SK-N-SH (cell line): ENCODE measurements around the gene STAC. TPM values are rescaled to one million over a fixed set of nuclear protein-coding genes. Genes with fewer than 3 reads are reported as not detected.

Experiments used
- CTCF ChIA-PET: fragments of 300-600, 350-600 bp; formaldehyde crosslinking; extraction: SDS; loops from one replicate; lab custom pipeline; 2021; lab: Yijun Ruan, JAX
- POLR2A ChIA-PET: fragments of 350-600 bp; sonication (Branson Sonifier 250); formaldehyde crosslinking; extraction: SDS; loops from one replicate; lab custom pipeline; 2020; ENCODE audit warnings: antibody characterized with exemption, inconsistent platforms; lab: Yijun Ruan, JAX
- DNase-seq: peaks from one replicate; pipeline ENCODE4 v3.0.0; 2012
- H2AFZ ChIP-seq: fragments of 200-600 bp; sonication (generic); 2 replicates; pipeline ENCODE4 v1.8.1; 2016; ENCODE audit warnings: antibody characterized with exemption, mild to moderate bottlenecking, low read depth
- H3F3A ChIP-seq: fragments of 200-600 bp; sonication (generic); replicated peaks from 2 replicates; pipeline ENCODE3; 2016; ENCODE audit warnings: antibody characterized with exemption, mild to moderate bottlenecking; ENCODE audit not compliant: insufficient read depth
- H3K27ac ChIP-seq, 2 experiments: fragments of 200-500 bp in 1 of 2; fragments of 200-600 bp in 1 of 2; sonication (Bioruptor generic) in 1 of 2; sonication (generic), shearing (Covaris generic) in 1 of 2; 2 replicates each; pipeline versions ENCODE4 v1.5.1 to v1.6.1; 2014 to 2016; ENCODE audit warnings: low read depth in 2 of 2, inconsistent platforms in 1 of 2, low read length in 1 of 2, mild to moderate bottlenecking in 1 of 2, mixed read lengths in 1 of 2
- H3K27me3 ChIP-seq: fragments of 200-600 bp; sonication (generic), shearing (Covaris generic); 2 replicates; pipeline ENCODE4 v1.6.1; 2016; ENCODE audit warnings: mixed run types; ENCODE audit not compliant: insufficient read depth
- H3K36me3 ChIP-seq, 2 experiments: fragments of 200-500 bp in 1 of 2; fragments of 200-600 bp in 1 of 2; sonication (Bioruptor generic) in 1 of 2; sonication (generic) in 1 of 2; replicated peaks in 1 of 2; 2 replicates each; pipeline versions ENCODE3 to v1.5.1; 2014 to 2016; ENCODE audit warnings: low read length in 1 of 2, mild to moderate bottlenecking in 1 of 2; ENCODE audit not compliant: insufficient read depth in 2 of 2, control insufficient read depth in 1 of 2
- H3K4me1 ChIP-seq, 2 experiments: fragments of 200-500 bp in 1 of 2; fragments of 200-600 bp in 1 of 2; sonication (Bioruptor generic) in 1 of 2; sonication (generic), shearing (Covaris generic) in 1 of 2; 2 replicates each; pipeline versions ENCODE4 v1.5.1 to v1.6.1; 2014 to 2016; ENCODE audit warnings: low read depth in 1 of 2, low read length in 1 of 2, mixed run types in 1 of 2; ENCODE audit not compliant: insufficient read depth in 2 of 2, control insufficient read depth in 1 of 2
- H3K4me2 ChIP-seq: fragments of 200-600 bp; sonication (generic), shearing (Covaris generic); 2 replicates; pipeline ENCODE4 v1.6.1; 2017; ENCODE audit warnings: mixed run types
- H3K4me3 ChIP-seq, 2 experiments: fragments of 200-500 bp in 1 of 2; fragments of 200-600 bp in 1 of 2; sonication (Bioruptor generic) in 1 of 2; sonication (generic), shearing (Covaris generic) in 1 of 2; 2 replicates each; pipeline versions ENCODE4 v1.5.1 to v1.8.1; 2014 to 2016; ENCODE audit warnings: low read depth in 2 of 2, inconsistent platforms in 1 of 2, low read length in 1 of 2, mild to moderate bottlenecking in 1 of 2, mixed read lengths in 1 of 2, moderate library complexity in 1 of 2
- H3K79me2 ChIP-seq: fragments of 200-600 bp; sonication (generic); 2 replicates; pipeline ENCODE4 v1.8.1; 2017; ENCODE audit warnings: mild to moderate bottlenecking; ENCODE audit not compliant: insufficient read depth
- H3K9ac ChIP-seq: fragments of 200-600 bp; sonication (generic); 2 replicates; pipeline ENCODE4 v1.6.1; 2017; ENCODE audit warnings: mixed run types
- H3K9me2 ChIP-seq: fragments of 200-600 bp; sonication (generic); 2 replicates; pipeline ENCODE4 v1.6.1; 2017; ENCODE audit warnings: mixed run types
- H3K9me3 ChIP-seq: fragments of 200-600 bp; sonication (generic); 2 replicates; pipeline ENCODE4 v1.6.1; 2017; ENCODE audit warnings: mixed run types, mild to moderate bottlenecking, moderate library complexity
- H4K20me1 ChIP-seq: fragments of 200-600 bp; sonication (generic); 2 replicates; pipeline ENCODE4 v1.6.1; 2017; ENCODE audit warnings: mild to moderate bottlenecking, mixed run types; ENCODE audit not compliant: insufficient read depth
- EP300 ChIP-seq, 2 experiments: IDR thresholded peaks; 2 replicates each; pipeline versions ENCODE4 v1.4.0 to v1.6.1; 2012; ENCODE audit warnings: borderline replicate concordance in 1 of 2, low read depth in 1 of 2, low read length in 1 of 2
- FOSL2 ChIP-seq: IDR thresholded peaks from 2 replicates; pipeline ENCODE4 v1.4.0; 2012; ENCODE audit warnings: low read depth, mild to moderate bottlenecking, moderate library complexity, borderline replicate concordance
- MEF2A ChIP-seq: IDR thresholded peaks from 2 replicates; pipeline ENCODE4 v1.4.0; 2012; ENCODE audit warnings: low read depth, borderline replicate concordance
- PBX3 ChIP-seq: IDR thresholded peaks from 2 replicates; pipeline ENCODE4; 2012
- RAD21 ChIP-seq: IDR thresholded peaks from 2 replicates; pipeline ENCODE4 v1.6.1; 2012; ENCODE audit warnings: mild to moderate bottlenecking, low read length
- RFX5 ChIP-seq: IDR thresholded peaks from 2 replicates; pipeline ENCODE4 v1.6.1; 2012; ENCODE audit warnings: mild to moderate bottlenecking, improper control_type of control experiment, low read length
- SIN3A ChIP-seq: IDR thresholded peaks from 2 replicates; pipeline ENCODE4 v1.6.1; 2012; ENCODE audit warnings: low read depth, mild to moderate bottlenecking, low read length, moderate library complexity, borderline replicate concordance
- SMC3 ChIP-seq: IDR thresholded peaks from 2 replicates; pipeline ENCODE4 v1.6.1; 2012; ENCODE audit warnings: low read depth, low read length, improper control_type of control experiment
- WGBS: methylation state at CpG from one replicate; pipeline ENCODE4 v1.1.6; 2017; ENCODE audit warnings: low lambda C conversion rate; 5-methylcytosine and 5-hydroxymethylcytosine counted together
- polyA plus RNA-seq, 3 experiments: library from polyadenylated mRNA; depleted of rRNA; stranded (reverse); fragments of >200 nt; gene quantifications; 2 replicates each; pipeline ENCODE4 v1.2.3, GENCODE V29; 2012

STAC gene
- polyA plus RNA-seq, 1 of the 3 experiments (the other 2 are of a cell fraction): 25.0 TPM

GRCh38 chr3:36433511-36433910 is 53.2 kb downstream of the STAC start:
- POLR2A ChIA-PET: no interaction called here
- H3K79me2 ChIP-seq: no peaks in the 10 kb centered on the region
- no peaks in the 10 kb centered on the region for H3F3A ChIP-seq
- no peak for TF ChIP-seq SMC3
- no peak for DNase-seq
- no peak overlapping the region for H3K27ac ChIP-seq
- CTCF ChIA-PET: no interaction called here
- H3K27me3 ChIP-seq: no peaks in the 10 kb centered on the region
- no peaks in the 10 kb centered on the region for H3K9me3 ChIP-seq
- no peaks in the 10 kb centered on the region for H3K9me2 ChIP-seq
- H3K36me3 ChIP-seq: peaks cover 0 to 16% of the 10 kb centered on the region in 2 experiments
- H3K4me2 ChIP-seq: no peak overlapping the region
- no peak overlapping the region for H3K4me3 ChIP-seq
- peaks cover 0 to 14% of the 10 kb centered on the region in 2 experiments; a peak in 2 of 4 replicates for H3K4me1 ChIP-seq
- peaks cover 3% of the 10 kb centered on the region; the same call in 1 of the 2 replicates for H4K20me1 ChIP-seq
- no peak overlapping the region for H2AFZ ChIP-seq
- no peak overlapping the region for H3K9ac ChIP-seq

GRCh38 chr3:36434687-36435426 is 54.6 kb downstream of the STAC start:
- Histone ChIP-seq H2AFZ (no peak overlapping the region), H3K4me3 (no peak overlapping the region), H3K9ac (no peak overlapping the region), H3K27ac (peak overlapping the region in 1 of 2 experiments; percentile 64; a peak in 2 of 4 replicates), H3K9me2 (no peaks in the 10 kb centered on the region), H3K27me3 (no peaks in the 10 kb centered on the region), H3K36me3 (peaks cover 0 to 14% of the 10 kb centered on the region in 2 experiments), H3K4me2 (no peak overlapping the region), H3K9me3 (no peaks in the 10 kb centered on the region), H3K4me1 (peaks cover 0 to 14% of the 10 kb centered on the region in 2 experiments; a peak in 2 of 4 replicates), H3K79me2 (no peaks in the 10 kb centered on the region), H4K20me1 (peaks cover 3% of the 10 kb centered on the region; the same call in 1 of the 2 replicates), H3F3A (no peaks in the 10 kb centered on the region)
- no peak for DNase-seq
- ChIA-PET POLR2A (no interaction called here), CTCF (interaction anchor here (0.5 kb wide), 1 partner anchor 523 kb away, joined by 3 read pairs; no protein-coding TSS in a partner anchor)
- TF ChIP-seq MEF2A: no peak
- no peak for TF ChIP-seq RFX5
- no peak for TF ChIP-seq RAD21
- WGBS: 52% methylated on average over 2 of the region's 2 CpGs

GRCh38 chr3:36443028-36443686 is 62.9 kb downstream of the STAC start:
- Histone ChIP-seq H2AFZ (no peak overlapping the region), H3K4me2 (no peak overlapping the region), H3F3A (peaks cover 25% of the 10 kb centered on the region), H3K9ac (no peak overlapping the region), H3K9me2 (no peaks in the 10 kb centered on the region), H3K4me3 (no peak overlapping the region), H3K79me2 (no peaks in the 10 kb centered on the region), H3K4me1 (peaks cover 8 to 24% of the 10 kb centered on the region in 2 experiments; a peak in 2 of 4 replicates), H3K27ac (peak overlapping the region in 1 of 2 experiments; percentile 2; a peak in 1 of 4 replicates), H4K20me1 (0 out of 2 replicates have a peak, but pooled peaks cover 3% of the 10 kb centered on the region), H3K27me3 (no peaks in the 10 kb centered on the region), H3K36me3 (peaks cover 10 to 36% of the 10 kb centered on the region in 2 experiments), H3K9me3 (no peaks in the 10 kb centered on the region)
- POLR2A ChIA-PET: no interaction called here
- no peak for DNase-seq
- TF ChIP-seq PBX3 (no peak), FOSL2 (no peak), SIN3A (no peak), RFX5 (no peak), EP300 (IDR thresholded peaks at IDR 0.05; ENCODE audit: borderline replicate concordance in 1 of 2, low read depth in 1 of 2, low read length in 1 of 2) (no peak)
- CTCF ChIA-PET: no interaction called here
- WGBS: 81% methylated on average over 9 of the region's 10 CpGs
